HG02884 (cell line): ENCODE data around the gene OR9G1.
"Not testable (repeated sequence)": the region's sequence is repeated elsewhere in the genome, so short reads cannot be mapped to it uniquely, and the experiment has no call there.

Experiments used
- ATAC-seq: cut with Tn5 transposase; IDR thresholded peaks from one replicate; pipeline ENCODE4 v1.9.1; 2021; ENCODE audit warnings: mild to moderate bottlenecking, moderate library complexity; ENCODE audit not compliant: unreplicated experiment

OR9G1 gene

GRCh38 chr11:56698795-56699194 lies at the start of gene OR9G1:
Gene OR9G1 (plus strand): TSS chr11:56699095. CDS start chr11:56700388, 1,293 bp downstream.
- ATAC-seq: no peak

GRCh38 chr11:56659755-56660154 lies 39.1 kb upstream of the OR9G1 start:
- ATAC-seq: no peak

GRCh38 chr11:56663386-56663785 lies 35.5 kb upstream of the OR9G1 start, which contains the start of gene OR5AR1:
Gene OR5AR1 (plus strand): TSS chr11:56663686. CDS start chr11:56663686, 0 bp downstream.
- ATAC-seq: no peak

GRCh38 chr11:56670984-56671383 lies 27.9 kb upstream of the OR9G1 start:
- ATAC-seq: no peak

GRCh38 chr11:56688554-56689100 lies 10.3 kb upstream of the OR9G1 start:
- ATAC-seq: no peak

- ATAC-seq: not testable (repeated sequence)
Measured at GRCh38 chr11:56691179-56691578, 7.7 kb upstream of the OR9G1 start.

GRCh38 chr11:56693428-56693827 lies 5.5 kb upstream of the OR9G1 start:
- no peak for ATAC-seq

- no peak for ATAC-seq
Measured at GRCh38 chr11:56700242-56700913, 1.5 kb downstream of the OR9G1 start.

GRCh38 chr11:56700914-56701485 lies 2.1 kb downstream of the OR9G1 start:
- ATAC-seq: no peak

GRCh38 chr11:56705784-56706396 lies 7.0 kb downstream of the OR9G1 start:
- ATAC-seq: no peak

- ATAC-seq: no peak
Measured at GRCh38 chr11:56706486-56706885, 7.6 kb downstream of the OR9G1 start.

GRCh38 chr11:56714206-56714605 lies 15.3 kb downstream of the OR9G1 start:
- ATAC-seq: no peak

GRCh38 chr11:56716379-56716854 lies 17.5 kb downstream of the OR9G1 start:
- ATAC-seq: no peak

- no peak for ATAC-seq
Measured at GRCh38 chr11:56720513-56720912, 21.6 kb downstream of the OR9G1 start.

GRCh38 chr11:56740107-56740506 lies 41.2 kb downstream of the OR9G1 start:
- ATAC-seq: no peak

GRCh38 chr11:56740886-56741285 lies 42.0 kb downstream of the OR9G1 start:
- no peak for ATAC-seq

- no peak for ATAC-seq
Measured at GRCh38 chr11:56748597-56748996, 49.7 kb downstream of the OR9G1 start, which contains the start of gene OR9G4. Gene OR9G4 (minus strand): TSS chr11:56748697. CDS start chr11:56743766, 4,931 bp downstream.

GRCh38 chr11:56750190-56750589 lies 51.3 kb downstream of the OR9G1 start:
- no peak for ATAC-seq

- no peak for ATAC-seq
Measured at GRCh38 chr11:56751480-56751879, 52.6 kb downstream of the OR9G1 start.
